Stromal cell of bone marrow (primary cell): ENCODE results near the gene GPR146.

Experiments used
- DNase-seq: peaks from one replicate; pipeline ENCODE4 v3.0.0-alpha.2; 2012; ENCODE audit warnings: low read depth

Gene GPR146

GRCh38 chr7:1093916-1094508 lies 49.7 kb downstream of the GPR146 start:
- no peak for DNase-seq

GRCh38 chr7:1094870-1095269 lies 50.5 kb downstream of the GPR146 start:
- no peak for DNase-seq

GRCh38 chr7:1095621-1096155 lies 51.3 kb downstream of the GPR146 start:
- no peak for DNase-seq

GRCh38 chr7:1096156-1097119 lies 52.1 kb downstream of the GPR146 start:
- no peak for DNase-seq

GRCh38 chr7:1097120-1097504 lies 52.8 kb downstream of the GPR146 start:
- DNase-seq, result no peak

GRCh38 chr7:1098243-1099153 lies 54.2 kb downstream of the GPR146 start:
- no peak for DNase-seq

- DNase-seq, result no peak
Observed at GRCh38 chr7:1099154-1099542, 54.8 kb downstream of the GPR146 start.

- DNase-seq, result no peak
Observed at GRCh38 chr7:1099637-1100036, 55.3 kb downstream of the GPR146 start.

- DNase-seq, result no peak
Observed at GRCh38 chr7:1100386-1100785, 56.0 kb downstream of the GPR146 start.

- DNase-seq, result no peak
Observed at GRCh38 chr7:1100834-1101562, 56.7 kb downstream of the GPR146 start.

GRCh38 chr7:1101563-1102431 lies 57.5 kb downstream of the GPR146 start:
- DNase-seq, result no peak

- no peak for DNase-seq
Observed at GRCh38 chr7:1103009-1103788, 58.9 kb downstream of the GPR146 start.

- no peak for DNase-seq
Observed at GRCh38 chr7:1103789-1104515, 59.6 kb downstream of the GPR146 start.

- DNase-seq, result no peak
Observed at GRCh38 chr7:1104516-1105179, 60.3 kb downstream of the GPR146 start.

GRCh38 chr7:1105189-1105588 lies 60.8 kb downstream of the GPR146 start:
- DNase-seq, result no peak

- no peak for DNase-seq
Observed at GRCh38 chr7:1106063-1106792, 61.9 kb downstream of the GPR146 start.

GRCh38 chr7:1106793-1107421 lies 62.6 kb downstream of the GPR146 start:
- no peak for DNase-seq
